ENCODE results near the gene ELFN2. TPM values are rescaled to one million over a fixed set of nuclear protein-coding genes. Genes with fewer than 3 reads are reported as not detected.

The ELFN2 gene, protein sequence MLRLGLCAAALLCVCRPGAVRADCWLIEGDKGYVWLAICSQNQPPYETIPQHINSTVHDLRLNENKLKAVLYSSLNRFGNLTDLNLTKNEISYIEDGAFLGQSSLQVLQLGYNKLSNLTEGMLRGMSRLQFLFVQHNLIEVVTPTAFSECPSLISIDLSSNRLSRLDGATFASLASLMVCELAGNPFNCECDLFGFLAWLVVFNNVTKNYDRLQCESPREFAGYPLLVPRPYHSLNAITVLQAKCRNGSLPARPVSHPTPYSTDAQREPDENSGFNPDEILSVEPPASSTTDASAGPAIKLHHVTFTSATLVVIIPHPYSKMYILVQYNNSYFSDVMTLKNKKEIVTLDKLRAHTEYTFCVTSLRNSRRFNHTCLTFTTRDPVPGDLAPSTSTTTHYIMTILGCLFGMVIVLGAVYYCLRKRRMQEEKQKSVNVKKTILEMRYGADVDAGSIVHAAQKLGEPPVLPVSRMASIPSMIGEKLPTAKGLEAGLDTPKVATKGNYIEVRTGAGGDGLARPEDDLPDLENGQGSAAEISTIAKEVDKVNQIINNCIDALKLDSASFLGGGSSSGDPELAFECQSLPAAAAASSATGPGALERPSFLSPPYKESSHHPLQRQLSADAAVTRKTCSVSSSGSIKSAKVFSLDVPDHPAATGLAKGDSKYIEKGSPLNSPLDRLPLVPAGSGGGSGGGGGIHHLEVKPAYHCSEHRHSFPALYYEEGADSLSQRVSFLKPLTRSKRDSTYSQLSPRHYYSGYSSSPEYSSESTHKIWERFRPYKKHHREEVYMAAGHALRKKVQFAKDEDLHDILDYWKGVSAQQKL
- not detected in 2 replicates for total RNA-seq (2016; rRNA removed; fragmentation: Illumina TruSeq; extraction: Trizol)
- not detected in 2 replicates for total RNA-seq (2016; cell fraction: cytosol; rRNA removed; fragmentation: Illumina TruSeq; extraction: Trizol; ENCODE audit: low read depth)
- total RNA-seq (2016; cell fraction: insoluble cytoplasmic fraction; rRNA removed; fragmentation: Illumina TruSeq; extraction: Trizol), result not detected in 2 replicates
- total RNA-seq (2016; cell fraction: membrane; rRNA removed; fragmentation: Illumina TruSeq; extraction: Trizol), result not detected in 2 replicates
- not detected in 2 replicates for total RNA-seq (2016; cell fraction: nucleus; rRNA removed; fragmentation: Illumina TruSeq; extraction: Trizol)
- 0.01 TPM in 1 of 2 replicates, not detected in the other for polyA plus RNA-seq (2011; rRNA removed)
- not detected in 2 replicates for polyA plus RNA-seq (2011; cell fraction: cytosol; rRNA removed)
- 0.03 TPM in 2 replicates for polyA plus RNA-seq (2011; cell fraction: nucleus; rRNA removed)
- polyA plus RNA-seq (2012), result 0.01 and 0.09 TPM in 2 replicates
- not detected in 2 replicates for polyA plus RNA-seq (2016; cell fraction: cytosol; fragmentation: Illumina TruSeq; extraction: Trizol; ENCODE audit: low read depth)
- polyA plus RNA-seq (2016; cell fraction: insoluble cytoplasmic fraction; fragmentation: Illumina TruSeq; extraction: Trizol; ENCODE audit: low read depth), result not detected in 2 replicates
- polyA plus RNA-seq (2016; cell fraction: membrane; fragmentation: Illumina TruSeq; extraction: Trizol; ENCODE audit: low read depth), result not detected in 2 replicates
- not detected in 2 replicates for polyA plus RNA-seq (2016; cell fraction: nucleus; fragmentation: Illumina TruSeq; extraction: Trizol; ENCODE audit: insufficient read depth, low read depth)
- 0.47 TPM in 1 of 2 replicates, not detected in the other for polyA minus RNA-seq (2011; rRNA and poly(A)+ RNA removed; ENCODE audit: low replicate concordance)
- polyA minus RNA-seq (2011; cell fraction: cytosol; rRNA and poly(A)+ RNA removed), result not detected in 2 replicates
- polyA minus RNA-seq (2011; cell fraction: nucleus; rRNA and poly(A)+ RNA removed), result not detected in 2 replicates
- Bru-seq, nascent RNA, result not detected
- BruChase-seq, experiment 1, labeled RNA remaining after a 6-hour chase, result percentile 5 among the genes with signal in this experiment
- percentile 2 among the genes with signal in this experiment for BruChase-seq, experiment 2, labeled RNA remaining after a 2-hour chase
- long read RNA-seq, experiment 1, result 0 reads
- long read RNA-seq, experiment 2, result 0 reads

DNA sequence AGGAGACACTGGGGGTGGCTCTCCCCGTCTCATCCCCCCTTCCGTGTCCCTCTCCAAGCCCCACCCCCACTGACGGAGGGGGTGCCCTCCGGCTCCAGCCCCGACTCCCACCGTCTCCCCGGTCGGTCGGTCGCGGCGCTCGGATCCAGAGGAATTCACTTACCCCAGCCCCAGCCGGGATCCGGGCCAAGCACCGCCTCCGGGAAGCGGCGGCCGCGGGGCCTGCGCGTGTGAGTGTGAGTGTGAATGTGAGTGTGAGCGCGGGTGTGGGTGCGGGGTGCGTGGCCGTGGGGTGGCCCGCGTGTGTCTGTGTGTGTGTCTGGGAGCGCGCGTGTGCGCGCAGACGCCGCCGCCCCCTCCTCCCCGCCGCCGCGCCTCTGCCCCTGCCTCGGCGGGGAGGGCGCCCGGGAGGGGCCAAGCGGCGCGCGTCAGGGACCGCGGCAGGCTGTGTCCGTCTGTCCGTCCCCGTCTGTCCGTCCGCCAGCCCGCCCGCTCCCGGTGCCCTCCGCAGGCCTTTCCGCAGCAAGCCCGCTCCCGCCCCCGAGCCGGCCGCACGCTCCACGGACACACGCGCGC is at the start of gene ELFN2:
TSS of gene ELFN2 (minus strand) at position 345 of the 576 bp plus-strand sequence. CDS start 51,945 bp downstream, outside the sequence.
- ATAC-seq (no peak), DNase-seq (ENCODE audit: low spot score) (no peak), FAIRE-seq (no peak)
- Histone ChIP-seq H3K9ac (ENCODE audit: insufficient read depth, low read depth, low read length) (no peak within 1 kb of the TSS), H3K79me2 (ENCODE audit: insufficient read depth, low read length) (no peaks in the 10 kb centered on the region), H4K20me1 (ENCODE audit: insufficient read depth, low read length) (peaks cover 7% of the 10 kb centered on the region; the same call in 1 of the 2 replicates), H3K4me3 (replicated peaks in 1 of 3; ENCODE audit: insufficient read depth in 1 of 3, low read depth in 2 of 3, low read length in 3 of 3) (peak within 1 kb of the TSS in 1 of 3 experiments; percentile 46; a peak in 2 of 6 replicates), H3K36me3 (replicated peaks in 1 of 2; ENCODE audit: control insufficient read depth in 1 of 2, insufficient read depth in 2 of 2, low read length in 2 of 2) (no peaks in the 10 kb centered on the region), H3K4me1 (ENCODE audit: insufficient read depth, low read length) (peaks cover 12% of the 10 kb centered on the region), H3K9me3 (ENCODE audit: low read length) (no peaks in the 10 kb centered on the region), H3K27ac (ENCODE audit: extremely low read length, insufficient read depth, low read length) (no peak within 1 kb of the TSS), H2AFZ (ENCODE audit: low read length) (no peak within 1 kb of the TSS), H3K4me2 (ENCODE audit: low read depth, low read length) (peak within 1 kb of the TSS; percentile 12; the same call in 1 of the 2 replicates), H3K27me3 (ENCODE audit: control insufficient read depth in 1 of 2, insufficient read depth in 2 of 2, low read length in 2 of 2) (peaks cover 16 to 63% of the 10 kb centered on the region in 2 experiments)
- in situ Hi-C loops (cut with HindIII; ENCODE audit: extremely low pct_ligation_motif_present, low pct_unique_long_range_greater_than_20kb) (no loop called here), intact Hi-C loops (cut with micrococcal nuclease; ENCODE audit: unreplicated experiment) (no loop called here)
- ChIA-PET POLR2A (no interaction called here), CTCF (ENCODE audit: low intra/inter-chr PET ratio, low total read pairs) (no interaction called here)
- TF ChIP-seq, protein P1, sequence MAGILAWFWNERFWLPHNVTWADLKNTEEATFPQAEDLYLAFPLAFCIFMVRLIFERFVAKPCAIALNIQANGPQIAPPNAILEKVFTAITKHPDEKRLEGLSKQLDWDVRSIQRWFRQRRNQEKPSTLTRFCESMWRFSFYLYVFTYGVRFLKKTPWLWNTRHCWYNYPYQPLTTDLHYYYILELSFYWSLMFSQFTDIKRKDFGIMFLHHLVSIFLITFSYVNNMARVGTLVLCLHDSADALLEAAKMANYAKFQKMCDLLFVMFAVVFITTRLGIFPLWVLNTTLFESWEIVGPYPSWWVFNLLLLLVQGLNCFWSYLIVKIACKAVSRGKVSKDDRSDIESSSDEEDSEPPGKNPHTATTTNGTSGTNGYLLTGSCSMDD (CRISPR knock-in tag; IDR thresholded peaks at IDR 0.05), result no peak
- TF ChIP-seq, protein P2, sequence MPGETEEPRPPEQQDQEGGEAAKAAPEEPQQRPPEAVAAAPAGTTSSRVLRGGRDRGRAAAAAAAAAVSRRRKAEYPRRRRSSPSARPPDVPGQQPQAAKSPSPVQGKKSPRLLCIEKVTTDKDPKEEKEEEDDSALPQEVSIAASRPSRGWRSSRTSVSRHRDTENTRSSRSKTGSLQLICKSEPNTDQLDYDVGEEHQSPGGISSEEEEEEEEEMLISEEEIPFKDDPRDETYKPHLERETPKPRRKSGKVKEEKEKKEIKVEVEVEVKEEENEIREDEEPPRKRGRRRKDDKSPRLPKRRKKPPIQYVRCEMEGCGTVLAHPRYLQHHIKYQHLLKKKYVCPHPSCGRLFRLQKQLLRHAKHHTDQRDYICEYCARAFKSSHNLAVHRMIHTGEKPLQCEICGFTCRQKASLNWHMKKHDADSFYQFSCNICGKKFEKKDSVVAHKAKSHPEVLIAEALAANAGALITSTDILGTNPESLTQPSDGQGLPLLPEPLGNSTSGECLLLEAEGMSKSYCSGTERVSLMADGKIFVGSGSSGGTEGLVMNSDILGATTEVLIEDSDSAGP (CRISPR knock-in tag; IDR thresholded peaks at IDR 0.05; ENCODE audit: borderline replicate concordance), result no peak
- TF ChIP-seq SYNCRIP (IDR thresholded peaks at IDR 0.05; ENCODE audit: insufficient read depth, low read depth, low read length), result no peak
- no peak for TF ChIP-seq RARA (CRISPR knock-in tag; IDR thresholded peaks at IDR 0.05)
- TF ChIP-seq FOSL2 (CRISPR knock-in tag; IDR thresholded peaks at IDR 0.05), result no peak
- TF ChIP-seq, protein P3, sequence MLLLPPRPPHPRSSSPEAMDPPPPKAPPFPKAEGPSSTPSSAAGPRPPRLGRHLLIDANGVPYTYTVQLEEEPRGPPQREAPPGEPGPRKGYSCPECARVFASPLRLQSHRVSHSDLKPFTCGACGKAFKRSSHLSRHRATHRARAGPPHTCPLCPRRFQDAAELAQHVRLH (CRISPR knock-in tag; IDR thresholded peaks at IDR 0.05; ENCODE audit: borderline replicate concordance, low read depth), result no peak
- TF ChIP-seq ZNF7 (CRISPR knock-in tag; IDR thresholded peaks at IDR 0.05), result no peak
- BruUV-seq (replicated peaks), result no TSS peak
- 0% methylated on average over 9 of the region's 72 CpGs for WGBS (ENCODE audit: low lambda C conversion rate)

Measured in HepG2 (cell line).